ENCODE results near the gene C6orf163. TPM values are rescaled to one million over a fixed set of nuclear protein-coding genes. Genes with fewer than 3 reads are reported as not detected.

The C6orf163 gene
- total RNA-seq, result 23.5 TPM

GRCh38 chr6:87344731-87345130 lies at the start of gene C6orf163:
Gene C6orf163 (plus strand): TSS chr6:87344813. CDS start chr6:87345100, 287 bp downstream.

GRCh38 chr6:87322304-87323212 lies 22.1 kb upstream of the C6orf163 start, which contains the start of gene SMIM8:
Gene SMIM8 (plus strand): TSS chr6:87322588. CDS start chr6:87337032, 14,444 bp downstream.

GRCh38 chr6:87407901-87408720 lies 63.5 kb downstream of the C6orf163 start, which contains the start of gene CFAP206:
Gene CFAP206 (plus strand): TSS chr6:87407972. CDS start chr6:87409840, 1,868 bp downstream.

Other genes with a start within 250 kb of the C6orf163 start
- not detected for gene CGA, start 249.7 kb upstream of the C6orf163 start, total RNA-seq
- gene ZNF292, start 189.2 kb upstream of the C6orf163 start, total RNA-seq, result 258 TPM
- 54.1 TPM for gene SMIM8, start 22.2 kb upstream of the C6orf163 start, total RNA-seq
- gene GJB7, start 15.5 kb upstream of the C6orf163 start, total RNA-seq, result not detected
- 3.1 TPM for gene CFAP206, start 63.2 kb downstream of the C6orf163 start, total RNA-seq
- 21.9 TPM for gene SLC35A1, start 128.2 kb downstream of the C6orf163 start, total RNA-seq
- gene RARS2, start 245.2 kb downstream of the C6orf163 start, total RNA-seq, result 41.9 TPM
- gene ORC3, start 245.3 kb downstream of the C6orf163 start, total RNA-seq, result 52.6 TPM

All from parietal lobe (tissue), 1 donor.